ENCODE results near the gene PGLYRP4.

Gene PGLYRP4

GRCh38 chr1:153312570-153313186 lies 36.0 kb downstream of the PGLYRP4 start, which contains the start of gene PGLYRP3:
PGLYRP3 (minus strand) TSS chr1:153312952; CDS start chr1:153310665, 2,287 bp downstream.
- ATAC-seq = no peak
- TF ChIP-seq TCF4 (CRISPR knock-in tag; IDR thresholded peaks at IDR 0.05; ENCODE audit: borderline replicate concordance) = no peak
- no peak for TF ChIP-seq TOX (CRISPR knock-in tag; IDR thresholded peaks at IDR 0.05; ENCODE audit: borderline replicate concordance)
- no peak for TF ChIP-seq ZNF8 (CRISPR knock-in tag; IDR thresholded peaks at IDR 0.05)
- no peak for TF ChIP-seq BACH2 (CRISPR knock-in tag; IDR thresholded peaks at IDR 0.05; ENCODE audit: borderline replicate concordance)
- TF ChIP-seq CREB5 (CRISPR knock-in tag; IDR thresholded peaks at IDR 0.05; ENCODE audit: low read depth) = no peak
- TF ChIP-seq OSR1 (CRISPR knock-in tag; IDR thresholded peaks at IDR 0.05) = no peak
- TF ChIP-seq POU6F1 (CRISPR knock-in tag; IDR thresholded peaks at IDR 0.05; ENCODE audit: borderline replicate concordance, low read depth) = no peak
- no peak for TF ChIP-seq ESRRG (CRISPR knock-in tag; IDR thresholded peaks at IDR 0.05)
- TF ChIP-seq ISL1 (CRISPR knock-in tag; IDR thresholded peaks at IDR 0.05) = no peak
- no peak for TF ChIP-seq SNAI2 (CRISPR knock-in tag; IDR thresholded peaks at IDR 0.05)
- TF ChIP-seq PPARA (CRISPR knock-in tag; IDR thresholded peaks at IDR 0.05; ENCODE audit: borderline replicate concordance) = no peak
- no peak for TF ChIP-seq TSHZ2 (CRISPR knock-in tag; IDR thresholded peaks at IDR 0.05)
- TF ChIP-seq, protein P1, sequence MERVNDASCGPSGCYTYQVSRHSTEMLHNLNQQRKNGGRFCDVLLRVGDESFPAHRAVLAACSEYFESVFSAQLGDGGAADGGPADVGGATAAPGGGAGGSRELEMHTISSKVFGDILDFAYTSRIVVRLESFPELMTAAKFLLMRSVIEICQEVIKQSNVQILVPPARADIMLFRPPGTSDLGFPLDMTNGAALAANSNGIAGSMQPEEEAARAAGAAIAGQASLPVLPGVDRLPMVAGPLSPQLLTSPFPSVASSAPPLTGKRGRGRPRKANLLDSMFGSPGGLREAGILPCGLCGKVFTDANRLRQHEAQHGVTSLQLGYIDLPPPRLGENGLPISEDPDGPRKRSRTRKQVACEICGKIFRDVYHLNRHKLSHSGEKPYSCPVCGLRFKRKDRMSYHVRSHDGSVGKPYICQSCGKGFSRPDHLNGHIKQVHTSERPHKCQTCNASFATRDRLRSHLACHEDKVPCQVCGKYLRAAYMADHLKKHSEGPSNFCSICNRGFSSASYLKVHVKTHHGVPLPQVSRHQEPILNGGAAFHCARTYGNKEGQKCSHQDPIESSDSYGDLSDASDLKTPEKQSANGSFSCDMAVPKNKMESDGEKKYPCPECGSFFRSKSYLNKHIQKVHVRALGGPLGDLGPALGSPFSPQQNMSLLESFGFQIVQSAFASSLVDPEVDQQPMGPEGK (CRISPR knock-in tag; IDR thresholded peaks at IDR 0.05; ENCODE audit: borderline replicate concordance) = no peak
- TF ChIP-seq ARNTL (CRISPR knock-in tag; IDR thresholded peaks at IDR 0.05; ENCODE audit: borderline replicate concordance, low read depth) = no peak

DNA sequence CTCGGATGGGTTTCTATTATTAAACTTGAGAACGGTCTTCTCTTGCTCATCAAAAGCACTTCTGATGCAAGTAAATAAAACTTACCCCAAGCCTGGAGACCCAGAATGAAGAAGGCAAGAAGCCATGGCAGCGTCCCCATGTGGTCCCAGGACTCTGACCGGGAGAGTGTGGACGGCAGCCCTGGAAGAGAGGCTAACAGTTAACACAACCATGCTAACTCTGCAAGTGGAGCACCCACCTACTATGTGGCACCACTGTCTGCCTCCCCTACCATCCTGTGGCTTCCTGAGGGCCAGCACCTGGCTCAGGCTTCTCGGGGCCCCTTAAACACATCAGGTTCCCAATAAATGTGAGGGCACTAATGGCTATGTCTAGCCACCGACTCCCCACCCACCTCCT lies 38.1 kb downstream of the PGLYRP4 start:
- no peak for TF ChIP-seq TSHZ2 (CRISPR knock-in tag; IDR thresholded peaks at IDR 0.05)
- no peak for TF ChIP-seq SNAI2 (CRISPR knock-in tag; IDR thresholded peaks at IDR 0.05)
- TF ChIP-seq CSDC2 (CRISPR knock-in tag; IDR thresholded peaks at IDR 0.05) = no peak
- TF ChIP-seq GLIS3 (CRISPR knock-in tag; IDR thresholded peaks at IDR 0.05) = no peak
- TF ChIP-seq TCF4 (CRISPR knock-in tag; IDR thresholded peaks at IDR 0.05; ENCODE audit: borderline replicate concordance) = no peak
- TF ChIP-seq ZNF70 (CRISPR knock-in tag; IDR thresholded peaks at IDR 0.05) = no peak
- TF ChIP-seq, protein P1 (CRISPR knock-in tag; IDR thresholded peaks at IDR 0.05; ENCODE audit: borderline replicate concordance) = no peak
- TF ChIP-seq, protein P2, sequence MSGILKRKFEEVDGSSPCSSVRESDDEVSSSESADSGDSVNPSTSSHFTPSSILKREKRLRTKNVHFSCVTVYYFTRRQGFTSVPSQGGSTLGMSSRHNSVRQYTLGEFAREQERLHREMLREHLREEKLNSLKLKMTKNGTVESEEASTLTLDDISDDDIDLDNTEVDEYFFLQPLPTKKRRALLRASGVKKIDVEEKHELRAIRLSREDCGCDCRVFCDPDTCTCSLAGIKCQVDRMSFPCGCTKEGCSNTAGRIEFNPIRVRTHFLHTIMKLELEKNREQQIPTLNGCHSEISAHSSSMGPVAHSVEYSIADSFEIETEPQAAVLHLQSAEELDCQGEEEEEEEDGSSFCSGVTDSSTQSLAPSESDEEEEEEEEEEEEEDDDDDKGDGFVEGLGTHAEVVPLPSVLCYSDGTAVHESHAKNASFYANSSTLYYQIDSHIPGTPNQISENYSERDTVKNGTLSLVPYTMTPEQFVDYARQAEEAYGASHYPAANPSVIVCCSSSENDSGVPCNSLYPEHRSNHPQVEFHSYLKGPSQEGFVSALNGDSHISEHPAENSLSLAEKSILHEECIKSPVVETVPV (CRISPR knock-in tag; IDR thresholded peaks at IDR 0.05) = no peak
- TF ChIP-seq ZFP3 (CRISPR knock-in tag; IDR thresholded peaks at IDR 0.05) = no peak
- no peak for TF ChIP-seq ZC3H10 (CRISPR knock-in tag; IDR thresholded peaks at IDR 0.05)
- no peak for TF ChIP-seq ZFP30 (CRISPR knock-in tag; IDR thresholded peaks at IDR 0.05)
- no peak for TF ChIP-seq PPARA (CRISPR knock-in tag; IDR thresholded peaks at IDR 0.05; ENCODE audit: borderline replicate concordance)
- TF ChIP-seq ZNF565 (CRISPR knock-in tag; conservative IDR thresholded peaks at IDR 0.05; ENCODE audit: low read depth) = no peak
- TF ChIP-seq POU6F1 (CRISPR knock-in tag; IDR thresholded peaks at IDR 0.05; ENCODE audit: borderline replicate concordance, low read depth) = no peak
- TF ChIP-seq ARNTL (CRISPR knock-in tag; IDR thresholded peaks at IDR 0.05; ENCODE audit: borderline replicate concordance, low read depth) = no peak
- TF ChIP-seq ISL1 (CRISPR knock-in tag; IDR thresholded peaks at IDR 0.05) = no peak
- ATAC-seq = no peak

Data from SK-N-SH treated with all-trans-retinoic acid at 6 μM for 48 hours (cell line).